ENCODE measurements around the gene GOLGA1.

- TF ChIP-seq ARID2 (IDR thresholded peaks at IDR 0.05) = no peak
- TF ChIP-seq CHD2 (IDR thresholded peaks at IDR 0.05; ENCODE audit: low read depth, low read length) = no peak
- TF ChIP-seq SMARCB1 (IDR thresholded peaks at IDR 0.05; ENCODE audit: insufficient read length, low read depth) = no peak
- TF ChIP-seq ZNF431 (CRISPR knock-in tag; IDR thresholded peaks at IDR 0.05) = no peak
- TF ChIP-seq, protein P1, sequence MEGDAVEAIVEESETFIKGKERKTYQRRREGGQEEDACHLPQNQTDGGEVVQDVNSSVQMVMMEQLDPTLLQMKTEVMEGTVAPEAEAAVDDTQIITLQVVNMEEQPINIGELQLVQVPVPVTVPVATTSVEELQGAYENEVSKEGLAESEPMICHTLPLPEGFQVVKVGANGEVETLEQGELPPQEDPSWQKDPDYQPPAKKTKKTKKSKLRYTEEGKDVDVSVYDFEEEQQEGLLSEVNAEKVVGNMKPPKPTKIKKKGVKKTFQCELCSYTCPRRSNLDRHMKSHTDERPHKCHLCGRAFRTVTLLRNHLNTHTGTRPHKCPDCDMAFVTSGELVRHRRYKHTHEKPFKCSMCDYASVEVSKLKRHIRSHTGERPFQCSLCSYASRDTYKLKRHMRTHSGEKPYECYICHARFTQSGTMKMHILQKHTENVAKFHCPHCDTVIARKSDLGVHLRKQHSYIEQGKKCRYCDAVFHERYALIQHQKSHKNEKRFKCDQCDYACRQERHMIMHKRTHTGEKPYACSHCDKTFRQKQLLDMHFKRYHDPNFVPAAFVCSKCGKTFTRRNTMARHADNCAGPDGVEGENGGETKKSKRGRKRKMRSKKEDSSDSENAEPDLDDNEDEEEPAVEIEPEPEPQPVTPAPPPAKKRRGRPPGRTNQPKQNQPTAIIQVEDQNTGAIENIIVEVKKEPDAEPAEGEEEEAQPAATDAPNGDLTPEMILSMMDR (IDR thresholded peaks at IDR 0.05 in 2 of 3, conservative IDR thresholded peaks at IDR 0.05 in 1 of 3; ENCODE audit: insufficient read depth in 2 of 3, low read depth in 1 of 3, low read length in 3 of 3) = no peak
These were observed 69.7 kb downstream of the GOLGA1 start for GRCh38 chr9:124871156-124871561.
